Fibroblast of skin of right quadriceps (primary cell): ENCODE data around the gene EHMT1.
A peak's percentile ranks its signal among the peaks of the same experiment; 100 is the strongest.
"Not testable (repeated sequence)": the region's sequence is repeated elsewhere in the genome, so short reads cannot be mapped to it uniquely, and the experiment has no call there.

ENCODE experiments used
- DNase-seq: peaks from one replicate; pipeline ENCODE4 v3.0.0-alpha.2; 2013

EHMT1 gene

GRCh38 chr9:137590469-137591383 is 28.1 kb upstream of the EHMT1 start, which contains the start of gene ZMYND19:
TSS of gene ZMYND19 (minus strand) at chr9:137590512. CDS start at chr9:137590263, 249 bp downstream.
- peak; percentile 89 for DNase-seq

GRCh38 chr9:137592767-137593166 is 26.0 kb upstream of the EHMT1 start:
- DNase-seq: no peak

GRCh38 chr9:137593176-137593575 is 25.6 kb upstream of the EHMT1 start:
- no peak for DNase-seq

GRCh38 chr9:137596577-137596976 is 22.2 kb upstream of the EHMT1 start:
- not testable (repeated sequence) for DNase-seq

GRCh38 chr9:137598943-137599342 is 19.9 kb upstream of the EHMT1 start:
- no peak for DNase-seq

GRCh38 chr9:137602661-137603060 is 16.1 kb upstream of the EHMT1 start:
- no peak for DNase-seq

- no peak for DNase-seq
Measured at GRCh38 chr9:137603879-137604278, 14.9 kb upstream of the EHMT1 start.

GRCh38 chr9:137604345-137605086 is 14.3 kb upstream of the EHMT1 start:
- no peak for DNase-seq

- peak; percentile 91 for DNase-seq
Measured at GRCh38 chr9:137605121-137606004, 13.4 kb upstream of the EHMT1 start, which contains the start of gene ARRDC1. TSS of gene ARRDC1 (plus strand) at chr9:137605686. CDS start at chr9:137605718, 32 bp downstream.

GRCh38 chr9:137606005-137606621 is 12.7 kb upstream of the EHMT1 start:
- DNase-seq: no peak

- DNase-seq: no peak
Measured at GRCh38 chr9:137606734-137607138, 12.1 kb upstream of the EHMT1 start.

GRCh38 chr9:137607141-137607857 is 11.5 kb upstream of the EHMT1 start:
- no peak for DNase-seq

GRCh38 chr9:137610944-137611343 is 7.9 kb upstream of the EHMT1 start:
- no peak for DNase-seq

GRCh38 chr9:137611623-137612609 is 6.9 kb upstream of the EHMT1 start:
- peak; percentile 53 for DNase-seq

GRCh38 chr9:137612741-137613142 is 6.1 kb upstream of the EHMT1 start:
- no peak for DNase-seq

- DNase-seq: no peak
Measured at GRCh38 chr9:137613259-137613658, 5.5 kb upstream of the EHMT1 start.

GRCh38 chr9:137613738-137614523 is 4.9 kb upstream of the EHMT1 start:
- no peak for DNase-seq

- no peak for DNase-seq
Measured at GRCh38 chr9:137614631-137615386, 4.0 kb upstream of the EHMT1 start.
